ENCODE measurements around the gene TPBG.

TPBG gene

GRCh38 chr6:82363428-82364086 is at the start of gene TPBG:
TSS of gene TPBG (plus strand) at chr6:82363817. CDS start at chr6:82364962, 1,145 bp downstream.
- DNase-seq (ENCODE audit: low read depth in 4 of 4, low spot score in 1 of 4) = no peak

- no peak for DNase-seq (ENCODE audit: low read depth in 4 of 4, low spot score in 1 of 4)
Measured at GRCh38 chr6:82322386-82322785, 41.2 kb upstream of the TPBG start.

- no peak for DNase-seq (ENCODE audit: low read depth in 4 of 4, low spot score in 1 of 4)
Measured at GRCh38 chr6:82329766-82330165, 33.9 kb upstream of the TPBG start.

- DNase-seq (ENCODE audit: low read depth in 4 of 4, low spot score in 1 of 4) = no peak
Measured at GRCh38 chr6:82330171-82330804, 33.3 kb upstream of the TPBG start.

- no peak for DNase-seq (ENCODE audit: low read depth in 4 of 4, low spot score in 1 of 4)
Measured at GRCh38 chr6:82331031-82331773, 32.4 kb upstream of the TPBG start.

- no peak for DNase-seq (ENCODE audit: low read depth in 4 of 4, low spot score in 1 of 4)
Measured at GRCh38 chr6:82333781-82334180, 29.8 kb upstream of the TPBG start.

- DNase-seq (ENCODE audit: low read depth in 4 of 4, low spot score in 1 of 4) = no peak
Measured at GRCh38 chr6:82337688-82338257, 25.8 kb upstream of the TPBG start.

GRCh38 chr6:82348130-82348529 is 15.5 kb upstream of the TPBG start:
- DNase-seq (ENCODE audit: low read depth in 4 of 4, low spot score in 1 of 4) = no peak

- no peak for DNase-seq (ENCODE audit: low read depth in 4 of 4, low spot score in 1 of 4)
Measured at GRCh38 chr6:82353848-82354247, 9.8 kb upstream of the TPBG start.

GRCh38 chr6:82360552-82360951 is 3.1 kb upstream of the TPBG start:
- DNase-seq (ENCODE audit: low read depth in 4 of 4, low spot score in 1 of 4) = no peak

- no peak for DNase-seq (ENCODE audit: low read depth in 4 of 4, low spot score in 1 of 4)
Measured at GRCh38 chr6:82361631-82362030, 2.0 kb upstream of the TPBG start.

- DNase-seq (ENCODE audit: low read depth in 4 of 4, low spot score in 1 of 4) = no peak
Measured at GRCh38 chr6:82362144-82362543, 1.5 kb upstream of the TPBG start.

- DNase-seq (ENCODE audit: low read depth in 4 of 4, low spot score in 1 of 4) = no peak
Measured at GRCh38 chr6:82362878-82363427, 664 bp upstream of the TPBG start.

GRCh38 chr6:82364087-82365015 is 734 bp downstream of the TPBG start:
- DNase-seq (ENCODE audit: low read depth in 4 of 4, low spot score in 1 of 4) = no peak

- no peak for DNase-seq (ENCODE audit: low read depth in 4 of 4, low spot score in 1 of 4)
Measured at GRCh38 chr6:82365016-82365795, 1.6 kb downstream of the TPBG start.

GRCh38 chr6:82367704-82368103 is 4.1 kb downstream of the TPBG start:
- no peak for DNase-seq (ENCODE audit: low read depth in 4 of 4, low spot score in 1 of 4)

- no peak for DNase-seq (ENCODE audit: low read depth in 4 of 4, low spot score in 1 of 4)
Measured at GRCh38 chr6:82370788-82371187, 7.2 kb downstream of the TPBG start.

GRCh38 chr6:82371799-82372546 is 8.4 kb downstream of the TPBG start:
- DNase-seq (ENCODE audit: low read depth in 4 of 4, low spot score in 1 of 4) = no peak

- DNase-seq (ENCODE audit: low read depth in 4 of 4, low spot score in 1 of 4) = no peak
Measured at GRCh38 chr6:82372656-82373055, 9.0 kb downstream of the TPBG start.

Data from stimulated activated CD4-positive, alpha-beta T cell treated with anti-CD3 and anti-CD28 coated beads, Interleukin-1b, Interleukin-23, amount 100 ng/mL, for 24 hours (primary cell).